ENCODE measurements around the gene RASA3. TPM values are rescaled to one million over a fixed set of nuclear protein-coding genes. Genes with fewer than 3 reads are reported as not detected.

Gene RASA3
- total RNA-seq, 1 donor from 2014 or later = 11.2 TPM

- intact Hi-C loops (cut with DNase I) = no loop called here
- no peak for ATAC-seq (ENCODE audit: poor library complexity)
- peak; percentile 41 for DNase-seq
These were observed 153.5 kb downstream of the RASA3 start for GRCh38 chr13:113978741-113979481.

GRCh38 chr13:113977976-113978375 is 154.4 kb downstream of the RASA3 start:
- peak; percentile 22 for DNase-seq
- intact Hi-C loops (cut with DNase I) = no loop called here
- no peak for ATAC-seq (ENCODE audit: poor library complexity)

GRCh38 chr13:113976711-113977684 is 155.4 kb downstream of the RASA3 start:
- ATAC-seq (ENCODE audit: poor library complexity) = no peak

GRCh38 chr13:113975416-113975815 is 157.0 kb downstream of the RASA3 start:
- ATAC-seq (ENCODE audit: poor library complexity) (no peak), DNase-seq (peak; percentile 33)
- intact Hi-C loops (cut with DNase I) = no loop called here

More at GRCh38 chr13:113976711-113977684, 155.4 kb downstream of the RASA3 start:
- peak; percentile 30 for DNase-seq
- intact Hi-C loops (cut with DNase I) = no loop called here

- DNase-seq (peak; percentile 38), ATAC-seq (ENCODE audit: poor library complexity) (no peak)
These were observed 157.8 kb downstream of the RASA3 start for GRCh38 chr13:113974304-113975281.

GRCh38 chr13:113973218-113974164 is 158.9 kb downstream of the RASA3 start, which contains the start of gene C13orf46:
Gene C13orf46 (minus strand): TSS chr13:113974076. CDS start chr13:113973997, 79 bp downstream.
- ATAC-seq (ENCODE audit: poor library complexity) = no peak
- intact Hi-C loops (cut with DNase I) = no loop called here
- peak; percentile 32 for DNase-seq

More at GRCh38 chr13:113974304-113975281, 157.8 kb downstream of the RASA3 start:
- intact Hi-C loops (cut with DNase I) = no loop called here

GRCh38 chr13:113972451-113973217 is 159.8 kb downstream of the RASA3 start:
- DNase-seq = peak; percentile 26

GRCh38 chr13:113971471-113972231 is 160.8 kb downstream of the RASA3 start:
- no peak for ATAC-seq (ENCODE audit: poor library complexity)
- intact Hi-C loops (cut with DNase I) = no loop called here
- DNase-seq = peak; percentile 37

More at GRCh38 chr13:113972451-113973217, 159.8 kb downstream of the RASA3 start:
- intact Hi-C loops (cut with DNase I) = no loop called here
- ATAC-seq (ENCODE audit: poor library complexity) = no peak

- DNase-seq (peak; percentile 77), ATAC-seq (ENCODE audit: poor library complexity) (peak; percentile 89)
- intact Hi-C loops (cut with DNase I) = no loop called here
These were observed 161.5 kb downstream of the RASA3 start for GRCh38 chr13:113970810-113971470.

GRCh38 chr13:113969973-113970611 is 162.3 kb downstream of the RASA3 start:
- peak; percentile 34 for ATAC-seq (ENCODE audit: poor library complexity)
- DNase-seq = peak; percentile 42
- intact Hi-C loops (cut with DNase I) = no loop called here

GRCh38 chr13:113969311-113969972 is 163.0 kb downstream of the RASA3 start:
- ATAC-seq (ENCODE audit: poor library complexity) (no peak), DNase-seq (peak; percentile 38)
- intact Hi-C loops (cut with DNase I) = no loop called here

- intact Hi-C loops (cut with DNase I) = no loop called here
- DNase-seq (peak; percentile 26), ATAC-seq (ENCODE audit: poor library complexity) (no peak)
These were observed 163.7 kb downstream of the RASA3 start for GRCh38 chr13:113968463-113969310.

- DNase-seq = peak; percentile 46
- intact Hi-C loops (cut with DNase I) = no loop called here
- peak; percentile 5 for ATAC-seq (ENCODE audit: poor library complexity)
These were observed 164.5 kb downstream of the RASA3 start for GRCh38 chr13:113967729-113968462.
